H9 (cell line): ENCODE results near the gene BAZ1B. TPM values are rescaled to one million over a fixed set of nuclear protein-coding genes. Genes with fewer than 3 reads are reported as not detected.
A peak's percentile ranks its signal among the peaks of the same experiment; 100 is the strongest.

ENCODE experiments used
- DNase-seq: peaks from one replicate; pipeline ENCODE4 v3.0.0-alpha.2; 2017
- H2AFZ ChIP-seq: one replicate; pipeline ENCODE4 v1.6.1; 2013; ENCODE audit warnings: mild to moderate bottlenecking, low read length, control low read depth, moderate library complexity
- H2AK5ac ChIP-seq: 2 replicates; pipeline ENCODE4 v1.6.1; 2013; ENCODE audit warnings: low read length, control low read depth, mixed read lengths; ENCODE audit not compliant: insufficient read length
- H2BK120ac ChIP-seq: one replicate; pipeline ENCODE4 v1.6.1; 2013; ENCODE audit warnings: low read depth, mild to moderate bottlenecking, low read length, control low read depth, inconsistent platforms; ENCODE audit not compliant: poor library complexity, severe bottlenecking
- H2BK12ac ChIP-seq: 2 replicates; pipeline ENCODE4 v1.6.1; 2013; ENCODE audit warnings: low read length, control low read depth, mixed read lengths, low read depth; ENCODE audit not compliant: insufficient read length
- H2BK15ac ChIP-seq: 2 replicates; pipeline ENCODE4 v1.6.1; 2013; ENCODE audit warnings: low read depth, low read length, control low read depth
- H2BK20ac ChIP-seq: one replicate; pipeline ENCODE4 v1.6.1; 2013; ENCODE audit warnings: low read depth, mild to moderate bottlenecking, low read length, control low read depth, inconsistent platforms; ENCODE audit not compliant: poor library complexity, severe bottlenecking
- H2BK5ac ChIP-seq: 2 replicates; pipeline ENCODE4 v1.6.1; 2013; ENCODE audit warnings: low read length, control low read depth, mixed read lengths; ENCODE audit not compliant: insufficient read length
- H3K14ac ChIP-seq: 2 replicates; pipeline ENCODE4 v1.6.1; 2013; ENCODE audit warnings: low read length, control low read depth; ENCODE audit not compliant: insufficient read depth
- H3K18ac ChIP-seq: 2 replicates; pipeline ENCODE4 v1.6.1; 2013; ENCODE audit warnings: low read depth, mild to moderate bottlenecking, mixed read lengths, low read length, control low read depth; ENCODE audit not compliant: insufficient read length
- H3K23ac ChIP-seq: 2 replicates; pipeline ENCODE4 v1.6.1; 2013; ENCODE audit warnings: low read length, control low read depth, mixed read lengths, low read depth; ENCODE audit not compliant: insufficient read length
- H3K23me2 ChIP-seq: 2 replicates; pipeline ENCODE4 v1.6.1; 2013; ENCODE audit warnings: low read depth, mild to moderate bottlenecking, mixed read lengths, low read length, control low read depth; ENCODE audit not compliant: insufficient read length, poor library complexity, severe bottlenecking
- H3K27ac ChIP-seq: 2 replicates; pipeline ENCODE4 v1.5.1; 2013; ENCODE audit warnings: low read length, control low read depth, mixed read lengths, low read depth; ENCODE audit not compliant: insufficient read length
- H3K27me3 ChIP-seq: 2 replicates; pipeline ENCODE4 v1.6.1; 2013; ENCODE audit warnings: low read length, control low read depth, inconsistent platforms; ENCODE audit not compliant: insufficient read depth
- H3K4ac ChIP-seq: 2 replicates; pipeline ENCODE4 v1.6.1; 2013; ENCODE audit warnings: low read depth, mild to moderate bottlenecking, control low read depth, inconsistent platforms, low read length, moderate library complexity
- H3K4me1 ChIP-seq: 2 replicates; pipeline ENCODE4 v1.6.1; 2013; ENCODE audit warnings: low read length, control low read depth, inconsistent platforms; ENCODE audit not compliant: insufficient read depth
- H3K4me2 ChIP-seq: 2 replicates; pipeline ENCODE4 v1.6.1; 2013; ENCODE audit warnings: low read length, control low read depth, mixed read lengths; ENCODE audit not compliant: insufficient read length, insufficient read depth
- H3K56ac ChIP-seq: 2 replicates; pipeline ENCODE4 v1.6.1; 2013; ENCODE audit warnings: low read depth, mild to moderate bottlenecking, mixed read lengths, low read length, control low read depth; ENCODE audit not compliant: insufficient read length
- H3K79me1 ChIP-seq: 2 replicates; pipeline ENCODE4 v1.6.1; 2013; ENCODE audit warnings: low read depth, mild to moderate bottlenecking, moderate library complexity, low read length, control low read depth, inconsistent platforms; ENCODE audit not compliant: insufficient read depth, poor library complexity, severe bottlenecking
- H3K79me2 ChIP-seq: 2 replicates; pipeline ENCODE4 v1.6.1; 2013; ENCODE audit warnings: low read length, control low read depth, inconsistent platforms; ENCODE audit not compliant: insufficient read depth
- H3K9ac ChIP-seq: 2 replicates; pipeline ENCODE4 v1.6.1; 2013; ENCODE audit warnings: low read length, control low read depth, mixed read lengths; ENCODE audit not compliant: insufficient read length; ENCODE audit errors: extremely low read depth
- H3K9me3 ChIP-seq: one replicate; pipeline ENCODE4 v1.6.1; 2013; ENCODE audit warnings: low read depth, low read length, inconsistent platforms; ENCODE audit not compliant: control insufficient read depth
- H3T11ph ChIP-seq: one replicate; pipeline ENCODE4 v1.6.1; 2013; ENCODE audit warnings: mild to moderate bottlenecking, low read length, control low read depth, inconsistent platforms
- H4K20me1 ChIP-seq: one replicate; pipeline ENCODE4 v1.6.1; 2013; ENCODE audit not compliant: control insufficient read depth, insufficient read length, insufficient read depth
- H4K5ac ChIP-seq: 2 replicates; pipeline ENCODE4 v1.6.1; 2013; ENCODE audit warnings: low read depth, mild to moderate bottlenecking, mixed read lengths, low read length, control low read depth; ENCODE audit not compliant: insufficient read length
- H4K8ac ChIP-seq: replicated peaks from 2 replicates; pipeline ENCODE4 v1.6.1; 2013; ENCODE audit warnings: low read length, control low read depth, mixed read lengths, low read depth; ENCODE audit not compliant: insufficient read length
- H4K91ac ChIP-seq: 2 replicates; pipeline ENCODE4 v1.6.1; 2013; ENCODE audit warnings: low read depth, mild to moderate bottlenecking, moderate library complexity, mixed read lengths, low read length, control low read depth; ENCODE audit not compliant: insufficient read length
- H3K27ac Mint-ChIP-seq, 3 experiments: 2 replicates in 2 of 3; 3 replicates in 1 of 3; pipeline ENCODE4 v1.8.0; 2020 to 2021; ENCODE audit warnings: mixed read lengths in 3 of 3, mild to moderate bottlenecking in 1 of 3, moderate library complexity in 1 of 3
- H3K27me3 Mint-ChIP-seq: 2 replicates; pipeline ENCODE4 v1.8.0; 2021; ENCODE audit warnings: low read depth, mild to moderate bottlenecking, moderate library complexity, mixed read lengths
- H3K36me3 Mint-ChIP-seq, 3 experiments: 2 replicates in 2 of 3; 3 replicates in 1 of 3; pipeline ENCODE4 v1.8.0; 2020 to 2021; ENCODE audit warnings: low read depth in 3 of 3, mixed read lengths in 3 of 3; ENCODE audit not compliant: insufficient read depth in 1 of 3
- H3K4me1 Mint-ChIP-seq, 2 experiments: 2 replicates each; pipeline ENCODE4 v1.8.0; 2020; ENCODE audit warnings: mixed read lengths in 2 of 2
- H3K4me3 Mint-ChIP-seq, 2 experiments: 2 replicates in 1 of 2; 3 replicates in 1 of 2; pipeline ENCODE4 v1.8.0; 2020 to 2021; ENCODE audit warnings: mild to moderate bottlenecking in 2 of 2, mixed read lengths in 2 of 2, moderate library complexity in 1 of 2
- H3K9me3 Mint-ChIP-seq, 2 experiments: 2 replicates in 1 of 2; 3 replicates in 1 of 2; pipeline ENCODE4 v1.8.0; 2020; ENCODE audit warnings: mild to moderate bottlenecking in 2 of 2, mixed read lengths in 2 of 2, moderate library complexity in 1 of 2
- WGBS: extraction: QIAGEN DNeasy Blood & Tissue Kit; methylation state at CpG from one replicate; pipeline ENCODE4 v1.1.7; 2013; ENCODE audit warnings: missing lambda C conversion rate, low lambda C conversion rate, mixed read lengths; ENCODE audit not compliant: insufficient read length; ENCODE audit errors: extremely low coverage; 5-methylcytosine and 5-hydroxymethylcytosine counted together
- total RNA-seq: library from RNA; stranded (reverse); gene quantifications from 2 replicates; pipeline ENCODE4 v1.2.1, GENCODE V29; 2021
- TF ChIP-seq, protein P1 (sequence below): fragments of 200-600 bp; sonication (generic); conservative IDR thresholded peaks from 3 replicates; pipeline ENCODE4 v1.8.0; 2021; ENCODE audit warnings: antibody characterized with exemption, mild to moderate bottlenecking

The BAZ1B gene
- total RNA-seq, 1 experiment from 2014 or later, result 96.4 TPM

DNA sequence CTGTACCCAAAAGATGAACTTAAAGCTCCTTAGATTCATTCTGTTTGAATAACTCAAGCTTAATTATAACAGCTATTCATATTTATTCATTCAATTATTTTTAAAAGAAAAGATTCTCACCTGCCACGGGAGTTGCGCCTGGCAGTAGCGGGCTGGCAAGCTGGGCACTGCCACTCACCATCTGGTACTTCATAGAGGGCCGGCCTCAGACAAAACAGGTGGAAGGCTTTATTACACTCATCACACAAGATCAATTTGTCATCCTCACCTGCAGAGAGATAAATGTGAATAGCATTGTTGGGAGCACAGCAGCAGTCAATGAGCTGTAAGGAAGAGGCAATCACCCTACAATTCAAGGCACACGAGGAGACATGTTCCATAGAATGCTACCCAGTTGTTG, 72.7 kb downstream of the BAZ1B start:
- Histone ChIP-seq H3K23me2 (no peaks in the 10 kb centered on the region), H3K27me3 (no peaks in the 10 kb centered on the region), H3K27ac (no peak overlapping the region), H3T11ph (no peak overlapping the region), H3K14ac (no peak overlapping the region), H2BK120ac (no peak overlapping the region), H2BK20ac (no peak overlapping the region), H4K8ac (no peak overlapping the region), H2BK5ac (no peak overlapping the region), H3K9me3 (no peaks in the 10 kb centered on the region), H2BK12ac (no peak overlapping the region), H3K4me2 (no peak overlapping the region), H3K4me1 (no peaks in the 10 kb centered on the region), H4K5ac (no peak overlapping the region), H2BK15ac (no peak overlapping the region), H2AK5ac (no peak overlapping the region), H4K91ac (no peak overlapping the region), H4K20me1 (no peaks in the 10 kb centered on the region), H3K18ac (no peak overlapping the region), H3K4ac (no peak overlapping the region), H3K56ac (no peak overlapping the region), H3K79me2 (0 out of 2 replicates have a peak, but pooled peaks cover 2% of the 10 kb centered on the region), H3K79me1 (no peaks in the 10 kb centered on the region), H3K23ac (no peak overlapping the region), H3K9ac (no peak overlapping the region), H2AFZ (no peak overlapping the region)
- WGBS, result no CpG with 5 or more reads among the region's 5 CpGs
- H3K9me3 Mint-ChIP-seq, result no peaks in the 10 kb centered on the region
- H3K27ac Mint-ChIP-seq, result 0 out of 7 replicates have a peak overlapping the region, but pooled peaks of 1 of the 3 experiments have one; percentile 15
- H3K27me3 Mint-ChIP-seq, result no peaks in the 10 kb centered on the region
- no peak for DNase-seq
- H3K4me3 Mint-ChIP-seq, result no peak overlapping the region
- peaks cover 0 to 3% of the 10 kb centered on the region in 2 experiments; a peak in 3 of 4 replicates for H3K4me1 Mint-ChIP-seq
- H3K36me3 Mint-ChIP-seq, result peaks cover 50 to 84% (median 69%) of the 10 kb centered on the region in 3 experiments; a peak in 6 of 7 replicates
- TF ChIP-seq, protein P1, sequence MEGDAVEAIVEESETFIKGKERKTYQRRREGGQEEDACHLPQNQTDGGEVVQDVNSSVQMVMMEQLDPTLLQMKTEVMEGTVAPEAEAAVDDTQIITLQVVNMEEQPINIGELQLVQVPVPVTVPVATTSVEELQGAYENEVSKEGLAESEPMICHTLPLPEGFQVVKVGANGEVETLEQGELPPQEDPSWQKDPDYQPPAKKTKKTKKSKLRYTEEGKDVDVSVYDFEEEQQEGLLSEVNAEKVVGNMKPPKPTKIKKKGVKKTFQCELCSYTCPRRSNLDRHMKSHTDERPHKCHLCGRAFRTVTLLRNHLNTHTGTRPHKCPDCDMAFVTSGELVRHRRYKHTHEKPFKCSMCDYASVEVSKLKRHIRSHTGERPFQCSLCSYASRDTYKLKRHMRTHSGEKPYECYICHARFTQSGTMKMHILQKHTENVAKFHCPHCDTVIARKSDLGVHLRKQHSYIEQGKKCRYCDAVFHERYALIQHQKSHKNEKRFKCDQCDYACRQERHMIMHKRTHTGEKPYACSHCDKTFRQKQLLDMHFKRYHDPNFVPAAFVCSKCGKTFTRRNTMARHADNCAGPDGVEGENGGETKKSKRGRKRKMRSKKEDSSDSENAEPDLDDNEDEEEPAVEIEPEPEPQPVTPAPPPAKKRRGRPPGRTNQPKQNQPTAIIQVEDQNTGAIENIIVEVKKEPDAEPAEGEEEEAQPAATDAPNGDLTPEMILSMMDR, result no peak
